IPS-18c (cell line): ENCODE measurements around the gene ATG12.
"Not testable (repeated sequence)": the region's sequence is repeated elsewhere in the genome, so short reads cannot be mapped to it uniquely, and the experiment has no call there.

ENCODE experiments used
- H3K4me3 ChIP-seq: 2 replicates; pipeline ENCODE4 v1.7.0; 2013; ENCODE audit warnings: low read depth, mild to moderate bottlenecking, low read length, moderate library complexity; ENCODE audit not compliant: insufficient read depth
- H3K9me3 ChIP-seq: one replicate; pipeline ENCODE4 v1.6.1; 2013; ENCODE audit warnings: mild to moderate bottlenecking, low read length, moderate library complexity; ENCODE audit not compliant: control insufficient read depth, insufficient read depth

Gene ATG12

DNA sequence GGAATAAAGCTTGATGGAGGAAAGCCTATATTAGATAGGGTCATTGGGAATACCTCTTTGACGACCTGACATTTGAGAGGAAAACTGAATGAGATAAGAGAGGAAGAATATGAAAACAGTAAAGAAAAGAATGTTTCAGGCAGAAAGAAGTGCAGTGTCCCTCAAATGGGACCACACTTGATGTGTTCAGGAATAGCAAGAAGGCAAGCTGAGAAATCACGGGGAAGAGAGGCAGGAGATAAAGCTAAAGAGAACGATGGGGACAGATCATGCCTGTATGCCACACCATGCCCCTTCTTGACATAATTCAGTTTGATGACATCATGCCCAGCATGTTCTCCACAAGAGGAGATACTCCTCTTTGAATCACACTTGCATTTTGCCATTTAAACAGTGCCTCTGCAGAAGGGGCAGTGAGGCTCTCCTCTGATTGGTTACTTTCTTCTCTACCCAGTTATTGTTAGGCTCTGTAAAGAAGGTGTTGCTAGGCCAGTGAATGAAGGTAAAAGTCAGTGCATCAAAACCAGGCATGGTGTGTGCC lies 8.0 kb upstream of the ATG12 start:
- Histone ChIP-seq H3K9me3 (no peaks in the 10 kb centered on the region), H3K4me3 (no peak overlapping the region)

DNA sequence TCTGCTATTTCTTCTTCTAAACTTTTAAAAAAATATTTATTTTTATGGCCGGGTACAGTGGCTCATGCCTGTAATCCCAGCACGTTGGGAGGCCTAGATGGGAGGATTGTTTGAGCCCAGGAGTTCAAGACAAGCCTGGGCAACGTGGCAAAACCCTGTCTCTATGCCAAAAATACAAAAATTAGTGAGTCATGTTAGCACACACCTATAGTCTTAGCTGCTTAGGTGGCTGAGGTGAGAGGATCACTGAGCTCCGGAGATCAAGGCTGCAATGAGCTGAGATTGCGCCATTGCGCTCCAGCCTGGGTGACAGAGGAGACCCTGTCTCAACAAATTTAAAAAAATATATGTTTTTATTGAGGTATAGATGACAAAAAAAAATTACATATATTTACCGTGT lies 5.9 kb upstream of the ATG12 start:
- no peaks in the 10 kb centered on the region for H3K9me3 ChIP-seq
- H3K4me3 ChIP-seq: no peak overlapping the region

DNA sequence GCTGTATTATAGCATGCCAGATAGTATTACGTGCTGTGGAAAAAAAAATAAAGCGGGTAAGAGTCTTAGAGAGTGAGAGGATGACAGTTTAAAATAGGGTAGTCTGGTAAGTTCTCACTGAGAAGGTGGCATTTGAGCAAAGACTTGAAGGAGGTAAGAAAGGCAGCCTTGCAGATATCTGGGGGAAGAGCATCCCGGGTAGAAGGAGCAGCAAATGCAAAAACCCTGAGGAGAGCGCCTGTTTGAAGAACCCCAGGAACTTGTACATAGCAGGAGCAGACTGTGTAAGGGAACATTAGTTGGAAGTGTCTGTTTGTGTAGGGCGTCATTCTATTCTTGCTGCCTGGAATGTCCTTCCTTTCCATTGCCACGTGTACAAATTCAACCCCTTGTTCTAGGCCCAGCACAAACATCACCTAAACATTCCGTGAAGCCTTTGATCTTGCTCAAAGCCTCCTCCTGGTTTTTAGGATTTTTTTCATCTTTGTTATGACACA lies 3.0 kb upstream of the ATG12 start:
- H3K4me3 ChIP-seq: no peak overlapping the region
- no peaks in the 10 kb centered on the region for H3K9me3 ChIP-seq

DNA sequence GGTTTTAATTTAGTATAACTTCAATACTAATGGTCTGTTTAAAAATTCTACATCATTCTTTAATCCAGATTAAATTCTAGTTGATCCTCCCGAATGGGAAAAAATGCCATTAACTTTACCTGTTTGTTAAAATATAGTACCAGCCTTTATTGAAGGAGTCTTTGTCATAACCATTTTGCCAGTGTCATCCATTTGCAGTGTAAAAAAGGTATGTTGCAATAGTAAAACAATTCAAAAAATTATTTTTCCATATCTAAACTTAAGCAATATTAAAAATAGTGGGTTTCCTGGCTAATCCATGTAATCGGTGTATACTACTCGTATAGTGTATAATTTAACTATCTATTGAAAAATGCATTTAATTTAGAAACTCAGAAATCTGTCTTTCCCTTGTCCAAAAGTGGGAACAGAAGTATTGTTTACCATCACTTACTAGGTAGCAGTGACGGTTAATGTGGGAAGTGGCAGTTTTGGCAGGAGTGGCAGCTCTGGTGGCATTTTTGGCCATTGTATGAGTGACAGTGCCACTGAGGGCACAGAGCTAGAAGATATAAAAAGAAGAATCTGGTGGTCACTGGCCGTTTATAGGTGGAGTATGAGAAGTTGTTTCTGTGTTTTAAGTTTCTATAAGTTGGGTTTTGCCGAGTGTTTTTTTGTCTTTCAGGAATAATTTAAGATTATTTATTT lies 2.2 kb upstream of the ATG12 start:
- no peak overlapping the region for H3K4me3 ChIP-seq

DNA sequence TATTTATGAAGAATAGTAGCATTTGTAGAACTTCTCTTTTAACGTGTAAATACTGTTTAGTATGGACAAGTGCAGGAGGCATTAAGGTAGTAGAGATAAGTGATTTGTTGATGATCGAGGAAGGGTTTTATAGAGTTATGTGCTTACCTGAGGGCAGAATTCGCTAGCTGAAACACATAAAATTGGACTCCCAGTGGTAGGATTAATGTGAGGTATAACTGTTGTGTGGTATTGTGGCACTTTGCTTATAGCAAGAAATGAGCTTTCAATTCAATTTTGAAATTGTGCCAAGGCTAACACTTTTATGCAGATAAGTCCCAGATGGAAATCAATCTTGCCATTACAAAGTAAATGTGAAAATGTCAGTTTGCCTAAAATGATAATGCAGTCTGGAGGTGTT lies 1.6 kb upstream of the ATG12 start:
- Histone ChIP-seq H3K4me3 (peak overlapping the region; percentile 81; the same call in 1 of the 2 replicates), H3K9me3 (no peaks in the 10 kb centered on the region)

More for the DNA sequence above, 2.2 kb upstream of the ATG12 start:
- H3K9me3 ChIP-seq: no peaks in the 10 kb centered on the region

DNA sequence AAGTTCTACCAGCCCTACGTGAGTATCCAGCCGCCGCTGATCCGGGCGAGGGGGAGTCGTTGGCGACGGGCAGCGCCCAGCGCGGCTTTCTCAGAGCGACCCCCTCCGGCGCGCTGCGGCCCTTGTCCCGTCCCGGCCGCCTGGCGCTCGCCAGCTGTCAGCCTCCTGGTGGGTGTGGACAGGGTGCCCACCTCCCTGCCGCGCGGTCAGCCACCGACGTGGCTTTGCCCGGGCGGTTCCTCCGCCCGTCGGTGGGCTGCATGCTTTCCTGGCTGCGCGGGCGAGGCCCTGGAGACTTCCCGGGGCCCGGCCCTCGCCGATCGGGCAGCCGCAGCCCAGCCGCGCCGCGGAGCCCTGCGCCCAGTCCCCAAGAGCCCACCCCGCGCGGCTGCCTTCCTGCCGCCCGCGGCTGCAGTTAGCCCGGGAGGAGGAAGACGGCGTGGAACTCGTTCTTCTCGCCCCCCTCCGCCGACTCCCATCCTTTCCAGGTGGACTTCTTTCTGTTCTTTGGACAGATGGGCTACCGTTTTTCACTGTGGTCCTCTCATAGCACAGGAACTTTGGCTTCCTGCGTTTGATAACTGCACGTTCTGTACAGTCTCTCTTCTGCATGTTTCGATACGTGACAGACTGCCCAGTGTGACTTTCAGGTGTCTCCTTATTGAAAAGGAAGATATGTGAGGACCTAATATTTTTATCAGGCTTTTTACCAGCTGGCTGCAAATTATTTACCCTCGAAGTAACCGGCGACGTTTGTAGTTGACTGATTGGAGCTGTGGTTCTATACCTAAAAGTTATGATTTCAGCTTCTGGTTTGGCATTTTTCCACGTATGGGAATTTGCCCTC lies 947 bp upstream of the ATG12 start:
- peak overlapping the region; percentile 81 for H3K4me3 ChIP-seq
- H3K9me3 ChIP-seq: no peaks in the 10 kb centered on the region

DNA sequence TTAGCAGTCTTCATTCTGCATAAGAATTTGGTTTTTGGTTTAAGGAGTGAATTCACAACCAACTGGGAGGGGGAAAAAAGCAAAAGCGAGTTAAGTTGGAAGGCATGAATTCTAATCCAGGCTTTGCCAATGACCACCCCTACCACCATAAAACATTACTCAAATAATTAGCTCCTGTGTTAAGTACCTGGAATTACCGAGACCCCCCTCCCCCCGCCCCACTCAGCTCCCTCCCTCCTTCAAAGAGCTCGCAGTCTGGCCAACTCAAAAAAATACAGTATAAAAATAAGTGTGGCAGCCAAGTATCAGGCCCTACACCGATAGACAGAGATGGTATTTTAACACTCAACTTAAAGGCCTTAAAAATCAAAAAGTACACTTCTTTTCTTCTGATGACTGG lies 492 bp downstream of the ATG12 start:
- no peaks in the 10 kb centered on the region for H3K9me3 ChIP-seq
- peak overlapping the region; percentile 81 for H3K4me3 ChIP-seq

DNA sequence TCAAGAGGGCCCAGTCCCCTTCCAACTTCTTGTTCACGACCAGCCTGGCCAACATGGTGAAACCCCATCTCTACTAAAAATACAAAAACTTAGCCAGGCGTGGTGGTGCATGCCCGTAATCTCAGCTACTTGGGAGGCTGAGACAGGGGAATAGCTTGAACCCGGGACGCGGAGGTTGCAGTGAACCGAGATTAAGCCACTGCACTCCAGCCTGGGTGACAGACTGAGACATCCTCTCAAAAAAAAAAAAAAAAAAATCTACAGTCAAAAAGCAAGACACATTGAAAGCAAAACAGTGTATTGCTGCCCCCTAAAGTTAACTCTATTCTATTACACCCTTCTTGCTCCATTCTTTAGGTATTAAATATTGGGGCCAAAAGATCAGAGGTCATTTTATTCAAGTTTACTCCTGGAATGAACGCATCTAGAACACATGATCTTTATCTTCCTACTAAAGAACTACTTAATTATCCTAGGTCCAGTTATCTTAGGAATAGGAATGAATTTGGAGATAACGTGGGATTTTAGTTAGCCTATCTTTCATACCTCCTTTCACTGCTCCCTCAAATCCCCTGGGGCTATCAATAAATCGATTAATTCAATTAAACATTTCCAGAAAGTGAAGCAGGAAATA lies 2.4 kb downstream of the ATG12 start:
- no peak overlapping the region for H3K4me3 ChIP-seq
- H3K9me3 ChIP-seq: no peaks in the 10 kb centered on the region

DNA sequence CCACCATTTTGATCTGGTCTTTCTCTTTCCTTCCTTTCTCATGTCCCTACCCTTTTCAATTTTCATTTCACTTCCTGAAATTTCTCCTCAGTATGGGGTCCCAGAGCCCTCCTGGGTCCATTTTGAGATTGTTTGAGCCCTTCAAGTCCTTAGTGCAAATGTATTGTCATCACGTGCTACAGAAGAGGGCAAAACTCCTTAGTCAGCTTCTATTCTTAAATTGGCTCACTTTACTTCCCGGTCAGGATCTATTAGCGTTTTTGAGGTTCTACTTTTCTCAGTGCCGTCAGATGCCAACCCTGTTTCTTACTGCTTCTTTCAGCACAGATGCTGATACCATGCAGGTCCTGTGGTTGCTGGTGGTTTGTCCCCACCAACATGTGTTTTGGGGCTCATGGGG lies 5.9 kb downstream of the ATG12 start:
- Histone ChIP-seq H3K4me3 (no peak overlapping the region), H3K9me3 (no peaks in the 10 kb centered on the region)

DNA sequence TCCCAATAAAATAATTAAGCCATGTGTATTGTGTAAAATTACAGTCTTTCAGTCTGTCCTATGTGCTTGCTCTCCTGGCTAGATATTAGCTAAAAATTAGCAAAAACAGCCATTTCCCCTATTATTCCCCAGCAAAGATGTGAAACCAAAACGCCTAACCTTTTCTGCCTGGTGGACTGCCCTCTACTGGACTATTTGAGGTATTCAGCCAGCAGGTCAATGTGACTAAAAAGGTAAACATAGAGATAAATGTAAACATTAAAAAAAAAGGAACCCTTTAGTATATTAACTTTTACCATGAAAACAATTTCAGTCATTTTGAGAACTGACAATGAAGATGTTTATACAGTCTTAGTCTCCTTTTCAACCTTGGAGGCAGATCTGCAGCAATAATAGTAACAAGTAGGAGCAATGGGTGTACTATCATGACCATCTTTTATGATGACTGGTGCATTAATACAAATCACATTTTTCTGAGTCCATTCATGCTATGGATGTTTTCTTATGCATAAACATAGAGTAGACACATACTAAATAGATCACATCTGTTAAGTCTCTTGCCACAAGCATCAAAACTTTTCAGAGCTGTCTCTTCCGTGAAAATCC lies 10.1 kb downstream of the ATG12 start:
- Histone ChIP-seq H3K9me3 (no peaks in the 10 kb centered on the region), H3K4me3 (no peak overlapping the region)

DNA sequence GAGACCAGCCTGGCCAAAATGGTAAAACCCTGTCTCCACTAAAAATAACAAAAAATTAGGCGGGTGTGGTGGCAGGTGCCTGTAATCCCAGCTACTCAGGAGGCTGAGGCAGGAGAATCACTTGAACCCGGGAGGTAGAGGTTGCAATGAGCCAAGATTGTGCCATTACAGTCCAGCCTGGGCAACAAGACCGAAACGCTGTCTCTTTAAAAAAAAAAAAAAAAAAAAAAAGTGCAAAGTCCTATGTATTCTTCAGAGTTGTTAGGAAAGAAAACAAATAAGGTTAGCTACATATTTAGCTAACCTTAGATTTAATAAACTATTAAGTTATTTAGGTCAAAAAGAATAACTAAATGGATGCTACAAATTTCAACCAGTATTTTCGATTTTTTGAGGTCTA lies 11.5 kb downstream of the ATG12 start:
- H3K4me3 ChIP-seq: no peak overlapping the region
- H3K9me3 ChIP-seq: no peaks in the 10 kb centered on the region

DNA sequence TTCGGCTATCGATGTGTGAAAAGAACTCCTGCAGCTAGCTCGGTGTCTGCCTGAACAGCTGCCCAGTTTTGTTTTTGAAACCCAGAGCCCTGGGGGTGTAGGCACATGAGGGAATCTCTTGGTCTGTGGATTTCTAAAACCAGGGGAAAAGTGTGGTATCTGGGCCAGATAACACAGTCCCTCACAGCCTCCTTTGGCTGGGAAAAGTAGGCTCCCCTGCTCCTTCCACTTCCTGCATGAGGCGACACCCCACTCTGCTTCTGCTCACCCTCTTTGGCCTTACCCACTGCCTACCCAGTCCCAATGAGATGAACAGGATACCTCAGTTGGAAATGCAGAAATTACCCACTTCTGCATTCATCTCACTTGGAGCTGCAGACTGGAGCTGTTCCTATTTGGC lies 15.4 kb downstream of the ATG12 start:
- Histone ChIP-seq H3K4me3 (no peak overlapping the region), H3K9me3 (no peaks in the 10 kb centered on the region)

DNA sequence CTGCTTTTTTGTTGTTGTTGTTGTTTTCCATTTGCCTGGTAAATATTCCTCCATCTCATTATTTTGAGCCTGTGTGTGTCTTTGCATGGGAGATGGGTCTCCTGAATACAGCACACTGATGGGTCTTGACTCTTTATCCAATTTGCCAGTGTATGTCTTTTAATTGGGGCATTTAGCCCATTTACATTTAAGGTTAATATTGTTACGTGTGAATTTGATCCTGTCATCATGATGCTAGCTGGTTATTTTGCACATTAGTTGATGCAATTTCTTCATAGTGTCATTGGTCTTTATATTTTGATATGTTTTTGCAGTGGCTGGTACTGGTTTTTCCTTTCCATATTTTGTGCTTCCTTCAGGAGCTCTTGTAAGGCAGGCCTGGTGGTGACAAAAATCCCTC lies 16.4 kb downstream of the ATG12 start:
- not testable (repeated sequence) for H3K4me3 ChIP-seq, H3K9me3 ChIP-seq

DNA sequence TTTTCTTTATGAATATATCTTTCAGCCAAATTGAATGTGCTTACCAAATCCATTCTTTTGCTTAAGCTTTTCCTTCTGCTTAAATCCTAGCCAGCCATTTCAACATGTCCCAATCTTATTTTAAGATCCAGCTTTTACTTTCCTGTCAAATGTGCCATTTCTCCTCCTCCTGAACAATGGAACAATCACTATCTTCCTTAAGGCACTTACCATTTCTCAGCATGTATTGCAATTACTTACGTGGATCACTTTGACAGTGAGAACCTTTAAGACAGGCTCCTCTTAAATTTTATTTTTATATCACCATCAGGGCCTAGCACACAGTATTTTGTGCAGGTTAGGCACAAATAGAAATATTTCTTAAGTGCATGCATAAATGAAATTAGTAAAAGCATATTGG lies 20.5 kb downstream of the ATG12 start:
- Histone ChIP-seq H3K9me3 (no peaks in the 10 kb centered on the region), H3K4me3 (no peak overlapping the region)

DNA sequence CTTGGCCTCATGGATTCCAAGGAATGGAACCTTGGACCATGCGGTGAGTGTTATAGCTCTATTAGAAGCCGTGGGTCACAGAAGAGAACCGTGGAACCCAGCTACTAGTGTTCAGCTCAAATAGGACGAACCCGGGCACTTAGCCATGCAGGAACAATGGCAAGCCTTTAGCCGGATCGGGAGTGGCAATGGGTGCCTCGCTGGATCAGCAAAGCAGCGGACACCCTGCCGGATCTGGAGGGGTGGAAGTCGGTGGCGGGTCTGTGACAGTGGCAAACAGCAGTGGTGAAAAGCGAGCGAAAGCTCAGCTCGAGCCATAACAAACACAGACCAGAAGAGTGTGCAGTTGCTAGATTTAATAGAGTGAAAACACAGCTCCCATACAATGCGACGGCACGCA lies 22.5 kb downstream of the ATG12 start:
- H3K4me3 ChIP-seq: no peak overlapping the region
- no peaks in the 10 kb centered on the region for H3K9me3 ChIP-seq

DNA sequence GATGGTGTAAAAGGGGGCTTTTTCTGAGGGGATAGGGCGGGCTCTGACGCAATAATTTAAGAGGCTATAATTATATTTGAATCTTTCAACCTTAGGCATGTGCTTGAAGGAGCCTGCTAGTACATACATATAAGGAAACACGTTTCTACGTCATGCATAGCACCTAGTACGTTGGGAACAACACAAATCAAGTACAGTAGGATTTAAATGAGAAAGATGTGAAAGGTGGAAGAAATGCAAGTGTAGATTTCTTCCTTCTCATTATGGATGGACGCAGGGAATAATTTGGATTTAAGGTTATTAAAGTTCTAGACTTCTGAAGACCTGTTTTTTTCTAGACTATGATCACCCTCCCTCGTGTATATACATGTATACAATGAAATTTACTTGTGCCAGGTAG lies 24.0 kb downstream of the ATG12 start:
- Histone ChIP-seq H3K9me3 (no peaks in the 10 kb centered on the region), H3K4me3 (no peak overlapping the region)
